GM12878 (cell line): Measurements from ENCODE around the gene SNAPC3. TPM values are rescaled to one million over a fixed set of nuclear protein-coding genes. Genes with fewer than 3 reads are reported as not detected.

Experiments used
- ATAC-seq: fragments of 200-7000 bp; cut with Tn5 transposase; 3 replicates; pipeline ENCODE4 v1.9.1; 2020; ENCODE audit warnings: mild to moderate bottlenecking, moderate library complexity
- BruUV-seq: library from RNA; stranded (reverse); fragments of 400-500 nt; replicated peaks from 2 replicates; lab custom pipeline; 2021; lab: Mats Ljungman, UMichigan
- CTCF ChIA-PET: fragments of 300-600 bp; sonication (Branson Sonifier 250); formaldehyde crosslinking; extraction: SDS; loops from one replicate; lab custom pipeline; 2021; ENCODE audit warnings: inconsistent platforms; lab: Yijun Ruan, JAX
- POLR2A ChIA-PET: fragments of 350-600 bp; formaldehyde crosslinking; extraction: SDS; loops from one replicate; lab custom pipeline; 2021; ENCODE audit warnings: inconsistent platforms; lab: Charles Lee
- RAD21 ChIA-PET: fragments of 300-600 bp; sonication (Branson Sonifier 250); formaldehyde crosslinking; loops from one replicate; lab custom pipeline; 2023; ENCODE audit warnings: antibody characterized with exemption; ENCODE audit not compliant: unreplicated experiment; lab: Charles Lee
- SMC1A ChIA-PET: fragments of 300-600 bp; sonication (Branson Sonifier 250); formaldehyde crosslinking; loops from one replicate; lab custom pipeline; 2023; ENCODE audit not compliant: unreplicated experiment, uncharacterized antibody; lab: Charles Lee
- DNase-seq: peaks from one replicate; pipeline ENCODE4 v3.0.0-alpha.2; 2011; ENCODE audit warnings: low read depth, low spot score
- FAIRE-seq: peaks from 3 replicates; lab custom pipeline; 2011; peaks lifted over from hg19 to GRCh38; lab: Jason Lieb, UNC
- H2AFZ ChIP-seq: 2 replicates; pipeline ENCODE4 v1.6.0; 2011; ENCODE audit warnings: low read depth, low read length, control low read depth; ENCODE audit not compliant: control insufficient read depth
- H3K27ac ChIP-seq: 2 replicates; pipeline ENCODE4 v1.5.1; 2011; ENCODE audit warnings: control low read depth; ENCODE audit not compliant: control insufficient read depth, insufficient read depth
- H3K27me3 ChIP-seq, 2 experiments: replicated peaks in 1 of 2; 2 replicates each; pipeline versions ENCODE4 v1.6.0 to v1.6.1; 2011; ENCODE audit warnings: low read length in 1 of 2; ENCODE audit not compliant: control insufficient read depth in 2 of 2, insufficient read depth in 2 of 2
- H3K36me3 ChIP-seq, 2 experiments: 2 replicates each; pipeline ENCODE4 v1.5.1; 2011; ENCODE audit warnings: low read length in 1 of 2; ENCODE audit not compliant: control insufficient read depth in 2 of 2, insufficient read depth in 2 of 2
- H3K4me1 ChIP-seq: 2 replicates; pipeline ENCODE4 v1.6.1; 2011; ENCODE audit warnings: mild to moderate bottlenecking, low read length, moderate library complexity, mixed read lengths; ENCODE audit not compliant: control insufficient read depth, insufficient read depth
- H3K4me2 ChIP-seq: 2 replicates; pipeline ENCODE4 v1.6.0; 2011; ENCODE audit warnings: control low read depth; ENCODE audit not compliant: control insufficient read depth, insufficient read depth
- H3K4me3 ChIP-seq: fragments of 200-600 bp; sonication (generic); 2 replicates; pipeline ENCODE4 v1.5.1; 2016
- H3K79me2 ChIP-seq: 2 replicates; pipeline ENCODE4 v1.6.0; 2011; ENCODE audit warnings: low read length; ENCODE audit not compliant: control insufficient read depth, insufficient read depth
- H3K9ac ChIP-seq: 2 replicates; pipeline ENCODE4 v1.8.0; 2011; ENCODE audit warnings: low read length, control low read depth, mixed read lengths; ENCODE audit not compliant: control insufficient read depth, insufficient read depth
- H3K9me3 ChIP-seq: replicated peaks from 3 replicates; pipeline ENCODE4 v1.5.1; 2011; ENCODE audit warnings: mild to moderate bottlenecking, low read length; ENCODE audit not compliant: control insufficient read depth, insufficient read depth
- H4K20me1 ChIP-seq: 2 replicates; pipeline ENCODE4 v1.6.0; 2011; ENCODE audit not compliant: control insufficient read depth, insufficient read depth
- BACH1 ChIP-seq: fragments of 450-650 bp; IDR thresholded peaks from 2 replicates; pipeline ENCODE4 v1.6.1; 2017; ENCODE audit warnings: mild to moderate bottlenecking, borderline replicate concordance
- BCLAF1 ChIP-seq: fragments of 450-650 bp; IDR thresholded peaks from 2 replicates; pipeline ENCODE4 v1.6.1; 2017; ENCODE audit warnings: antibody characterized with exemption, mild to moderate bottlenecking, moderate library complexity
- CBX3 ChIP-seq: fragments of 200-600 bp; sonication (generic); IDR thresholded peaks from 2 replicates; pipeline ENCODE4 v1.6.1; 2016; ENCODE audit warnings: low read depth, borderline replicate concordance
- EGR1 ChIP-seq, 2 experiments: IDR thresholded peaks; 1 replicate in 1 of 2; 2 replicates in 1 of 2; pipeline ENCODE4 v1.6.1; 2011 to 2012; ENCODE audit warnings: low read depth in 2 of 2, low read length in 2 of 2, borderline replicate concordance in 1 of 2, mild to moderate bottlenecking in 1 of 2, moderate library complexity in 1 of 2
- IKZF2 ChIP-seq, 2 experiments: fragments of 450-650 bp; IDR thresholded peaks; 2 replicates each; pipeline ENCODE4 v1.6.1; 2017; ENCODE audit warnings: mild to moderate bottlenecking in 2 of 2, moderate library complexity in 2 of 2
- LARP7 ChIP-seq: fragments of 450-650 bp; IDR thresholded peaks from 2 replicates; pipeline ENCODE4 v1.6.1; 2017; ENCODE audit warnings: mild to moderate bottlenecking
- NFYA ChIP-seq: IDR thresholded peaks from 2 replicates; pipeline ENCODE4 v1.6.1; 2011; ENCODE audit warnings: low read depth, mild to moderate bottlenecking, low read length, improper control_type of control experiment, borderline replicate concordance
- NFYB ChIP-seq: IDR thresholded peaks from 2 replicates; pipeline ENCODE4 v1.6.1; 2011; ENCODE audit warnings: low read depth, mild to moderate bottlenecking, low read length, improper control_type of control experiment, moderate library complexity; ENCODE audit not compliant: insufficient read depth
- SP1 ChIP-seq: IDR thresholded peaks from one replicate; pipeline ENCODE4 v1.6.1; 2011; ENCODE audit warnings: low read depth, low read length
- ZZZ3 ChIP-seq: IDR thresholded peaks from 2 replicates; pipeline ENCODE4 v1.6.1; 2011; ENCODE audit warnings: low read depth; ENCODE audit not compliant: control insufficient read depth, insufficient read length
- WGBS: methylation state at CpG from one replicate; pipeline ENCODE4 v1.1.6; 2016; ENCODE audit warnings: low lambda C conversion rate; ENCODE audit not compliant: insufficient replicate concordance, insufficient coverage; ENCODE audit errors: missing lambda C conversion rate; 5-methylcytosine and 5-hydroxymethylcytosine counted together
- in situ Hi-C: fragments of 300-500 bp; cut with MboI; formaldehyde crosslinking; loops from 9 replicates; pipeline ENCODE4 v1.14.3; 2018; ENCODE audit warnings: mixed read lengths
- intact Hi-C: fragments of 100-400 bp; cut with micrococcal nuclease; formaldehyde crosslinking; loops from one replicate; pipeline ENCODE4 v1.14.2; 2022; ENCODE audit not compliant: unreplicated experiment
- polyA plus RNA-seq, 11 experiments: library from polyadenylated mRNA; depleted of rRNA in 4 of 11; unstranded in 6 of 11; stranded (reverse) in 5 of 11; fragments of >200 nt; fragmentation: Nextera tagmentation in 4 of 11; fragmentation: Illumina TruSeq in 1 of 11; extraction: Ambion mirVana in 4 of 11; extraction: Trizol in 1 of 11; gene quantifications; 1 replicate in 1 of 11; 2 replicates in 10 of 11; pipeline versions ENCODE4 v1.2.1 to v1.2.3, GENCODE V29; 2011 to 2016; ENCODE audit warnings: inconsistent platforms in 2 of 11, missing spikeins in 2 of 11, low read depth in 1 of 11
- total RNA-seq, 4 experiments: library from RNA; depleted of rRNA in 3 of 4; stranded (reverse); fragments of >200 nt in 3 of 4; fragmentation: Illumina TruSeq in 1 of 4; extraction: Trizol in 1 of 4; gene quantifications; 2 replicates each; pipeline versions ENCODE4 v1.2.1 to v1.2.3, GENCODE V29; 2013 to 2021
- TF ChIP-seq, protein P1 (sequence below): fragments of 450-650 bp; IDR thresholded peaks from 2 replicates; pipeline ENCODE4 v1.6.1; 2016; ENCODE audit warnings: mild to moderate bottlenecking, moderate library complexity, borderline replicate concordance
- TF ChIP-seq, protein P2 (sequence below): fragments of 450-650 bp; IDR thresholded peaks from 2 replicates; pipeline ENCODE4 v1.6.1; 2017; ENCODE audit warnings: low read depth, mild to moderate bottlenecking, moderate library complexity

Gene SNAPC3
- total and polyA plus RNA-seq, 10 of the 15 experiments (the other 5 are each of a cell fraction or from before 2014, with no cell fraction given): 5.7 to 47.4 (median 24.6) TPM

- TF ChIP-seq NFYA (no peak), NFYB (no peak), LARP7 (no peak), IKZF2 (IDR thresholded peaks at IDR 0.05) (no peak)
- TF ChIP-seq, protein P1, sequence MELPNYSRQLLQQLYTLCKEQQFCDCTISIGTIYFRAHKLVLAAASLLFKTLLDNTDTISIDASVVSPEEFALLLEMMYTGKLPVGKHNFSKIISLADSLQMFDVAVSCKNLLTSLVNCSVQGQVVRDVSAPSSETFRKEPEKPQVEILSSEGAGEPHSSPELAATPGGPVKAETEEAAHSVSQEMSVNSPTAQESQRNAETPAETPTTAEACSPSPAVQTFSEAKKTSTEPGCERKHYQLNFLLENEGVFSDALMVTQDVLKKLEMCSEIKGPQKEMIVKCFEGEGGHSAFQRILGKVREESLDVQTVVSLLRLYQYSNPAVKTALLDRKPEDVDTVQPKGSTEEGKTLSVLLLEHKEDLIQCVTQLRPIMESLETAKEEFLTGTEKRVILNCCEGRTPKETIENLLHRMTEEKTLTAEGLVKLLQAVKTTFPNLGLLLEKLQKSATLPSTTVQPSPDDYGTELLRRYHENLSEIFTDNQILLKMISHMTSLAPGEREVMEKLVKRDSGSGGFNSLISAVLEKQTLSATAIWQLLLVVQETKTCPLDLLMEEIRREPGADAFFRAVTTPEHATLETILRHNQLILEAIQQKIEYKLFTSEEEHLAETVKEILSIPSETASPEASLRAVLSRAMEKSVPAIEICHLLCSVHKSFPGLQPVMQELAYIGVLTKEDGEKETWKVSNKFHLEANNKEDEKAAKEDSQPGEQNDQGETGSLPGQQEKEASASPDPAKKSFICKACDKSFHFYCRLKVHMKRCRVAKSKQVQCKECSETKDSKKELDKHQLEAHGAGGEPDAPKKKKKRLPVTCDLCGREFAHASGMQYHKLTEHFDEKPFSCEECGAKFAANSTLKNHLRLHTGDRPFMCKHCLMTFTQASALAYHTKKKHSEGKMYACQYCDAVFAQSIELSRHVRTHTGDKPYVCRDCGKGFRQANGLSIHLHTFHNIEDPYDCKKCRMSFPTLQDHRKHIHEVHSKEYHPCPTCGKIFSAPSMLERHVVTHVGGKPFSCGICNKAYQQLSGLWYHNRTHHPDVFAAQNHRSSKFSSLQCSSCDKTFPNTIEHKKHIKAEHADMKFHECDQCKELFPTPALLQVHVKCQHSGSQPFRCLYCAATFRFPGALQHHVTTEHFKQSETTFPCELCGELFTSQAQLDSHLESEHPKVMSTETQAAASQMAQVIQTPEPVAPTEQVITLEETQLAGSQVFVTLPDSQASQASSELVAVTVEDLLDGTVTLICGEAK: no peak
- TF ChIP-seq, protein P2, sequence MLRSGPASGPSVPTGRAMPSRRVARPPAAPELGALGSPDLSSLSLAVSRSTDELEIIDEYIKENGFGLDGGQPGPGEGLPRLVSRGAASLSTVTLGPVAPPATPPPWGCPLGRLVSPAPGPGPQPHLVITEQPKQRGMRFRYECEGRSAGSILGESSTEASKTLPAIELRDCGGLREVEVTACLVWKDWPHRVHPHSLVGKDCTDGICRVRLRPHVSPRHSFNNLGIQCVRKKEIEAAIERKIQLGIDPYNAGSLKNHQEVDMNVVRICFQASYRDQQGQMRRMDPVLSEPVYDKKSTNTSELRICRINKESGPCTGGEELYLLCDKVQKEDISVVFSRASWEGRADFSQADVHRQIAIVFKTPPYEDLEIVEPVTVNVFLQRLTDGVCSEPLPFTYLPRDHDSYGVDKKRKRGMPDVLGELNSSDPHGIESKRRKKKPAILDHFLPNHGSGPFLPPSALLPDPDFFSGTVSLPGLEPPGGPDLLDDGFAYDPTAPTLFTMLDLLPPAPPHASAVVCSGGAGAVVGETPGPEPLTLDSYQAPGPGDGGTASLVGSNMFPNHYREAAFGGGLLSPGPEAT: no peak
Measured at GRCh38 chr9:15444141-15444540, 21.5 kb downstream of the SNAPC3 start (continued).

- no peak overlapping the region for H2AFZ ChIP-seq
- peaks cover 3 to 35% of the 10 kb centered on the region in 2 experiments for H3K36me3 ChIP-seq
- DNase-seq (no peak), FAIRE-seq (no peak), ATAC-seq (no peak)
- WGBS: 83% methylated on average over 4 of the region's 5 CpGs
- H4K20me1 ChIP-seq: no peaks in the 10 kb centered on the region
- POLR2A ChIA-PET: interaction anchor here (0.6 kb wide), 1 partner anchor 134 kb away, joined by 12 read pairs; no protein-coding TSS in a partner anchor
- H3K27ac ChIP-seq: no peak overlapping the region
- no peaks in the 10 kb centered on the region for H3K4me1 ChIP-seq
- in situ Hi-C loops: no loop called here
- no peaks in the 10 kb centered on the region for H3K27me3 ChIP-seq
- no peaks in the 10 kb centered on the region for H3K79me2 ChIP-seq
- BruUV-seq: TSS peak; percentile 28
- H3K4me3 ChIP-seq: no peak overlapping the region
- RAD21 ChIA-PET: no interaction called here
- H3K4me2 ChIP-seq: no peak overlapping the region
- no peaks in the 10 kb centered on the region for H3K9me3 ChIP-seq
- CTCF ChIA-PET: interaction anchor here (1.3 to 2.3 kb wide), 3 partner anchors 10 to 79 kb away, joined by 4 to 6 read pairs (median 5); no protein-coding TSS in a partner anchor
- intact Hi-C loops: no loop called here
- H3K9ac ChIP-seq: no peak overlapping the region
- SMC1A ChIA-PET: interaction anchor here (0.6 to 2.0 kb wide), 10 partner anchors 10 to 152 kb away, joined by 3 to 6 read pairs (median 3); no protein-coding TSS in a partner anchor
- no peak for TF ChIP-seq ZZZ3
- no peak for TF ChIP-seq BCLAF1
- TF ChIP-seq IKZF2 (IDR thresholded peaks at IDR 0.05): no peak
- TF ChIP-seq CBX3: no peak
- TF ChIP-seq SP1: no peak
- TF ChIP-seq EGR1 (IDR thresholded peaks at IDR 0.05; ENCODE audit: borderline replicate concordance in 1 of 2, low read depth in 2 of 2, low read length in 2 of 2): no peak
- no peak for TF ChIP-seq BACH1
Measured at GRCh38 chr9:15453956-15454355, 31.3 kb downstream of the SNAPC3 start.
